ENCODE data around the gene TCEAL3. TPM values are rescaled to one million over a fixed set of nuclear protein-coding genes. Genes with fewer than 3 reads are reported as not detected.

TCEAL3 gene, protein sequence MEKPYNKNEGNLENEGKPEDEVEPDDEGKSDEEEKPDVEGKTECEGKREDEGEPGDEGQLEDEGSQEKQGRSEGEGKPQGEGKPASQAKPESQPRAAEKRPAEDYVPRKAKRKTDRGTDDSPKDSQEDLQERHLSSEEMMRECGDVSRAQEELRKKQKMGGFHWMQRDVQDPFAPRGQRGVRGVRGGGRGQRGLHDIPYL
- 1 to 10 TPM; 5.0 to 5.8 TPM for total RNA-seq
- polyA plus RNA-seq (2013, experiment 1 of 2), result 10.1 TPM
- polyA plus RNA-seq (2013, experiment 2 of 2), result 9.7 TPM
- 0.81 to 8.4 (median 5.2) reads per million in 172 experiments for total RNA-seq

DNA sequence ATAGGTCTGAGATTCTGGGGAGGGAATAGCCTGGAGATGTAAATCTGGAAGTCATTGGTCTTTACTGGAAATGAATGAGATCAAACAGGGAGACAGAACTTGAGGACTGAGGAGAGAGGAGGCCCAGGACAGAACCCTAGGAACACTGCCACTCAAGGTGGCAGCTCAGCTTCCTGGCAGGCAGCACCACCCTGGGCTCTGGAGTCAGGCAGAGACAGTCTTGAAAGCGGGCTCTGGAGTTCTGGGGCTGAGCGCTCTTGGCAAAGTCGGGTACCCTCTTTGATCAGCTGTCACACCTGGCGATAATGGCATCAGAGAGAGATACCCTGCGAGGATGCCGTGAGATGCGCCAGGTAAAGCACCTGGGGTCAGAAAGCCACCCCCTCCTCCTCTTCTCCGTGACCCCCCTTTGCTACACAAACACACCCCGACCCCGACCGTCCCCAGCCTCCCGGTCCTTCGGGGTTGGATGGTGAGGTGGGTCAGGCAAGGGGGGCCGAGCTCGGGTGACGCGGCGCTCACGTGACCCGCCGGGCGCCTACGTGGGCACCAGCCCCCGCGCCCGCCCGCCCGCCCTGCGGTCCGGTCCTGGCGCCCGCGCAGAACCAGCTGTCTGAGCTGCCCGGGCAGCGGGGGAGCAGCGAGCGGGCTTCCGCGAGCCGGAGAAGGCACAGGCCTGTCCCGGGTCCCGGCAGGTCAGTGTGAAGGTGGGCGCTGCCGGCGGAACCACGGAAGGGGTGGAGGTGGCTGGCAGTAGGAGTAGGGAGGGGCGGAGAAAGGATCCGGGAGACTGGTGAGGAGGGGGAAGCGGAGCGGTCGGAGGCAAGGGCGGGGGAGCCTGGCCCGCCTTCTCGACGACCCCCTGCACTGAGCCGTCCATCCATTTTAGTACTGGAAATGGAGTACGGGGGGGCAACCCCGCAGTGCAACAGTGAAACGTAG, at the start of gene TCEAL3:
Gene TCEAL3, plus strand, starts transcription at position 600 of the 942 bp plus-strand sequence. CDS start 1,102 bp downstream, outside the sequence.
- H3K9me3 Mint-ChIP-seq, result no peaks in the 10 kb centered on the region
- no peaks in the 10 kb centered on the region for H3K36me3 Mint-ChIP-seq (ENCODE audit: low read depth)
- H3K36me3 ChIP-seq (ENCODE audit: insufficient read depth, low read length), result no peaks in the 10 kb centered on the region
- H3K27ac ChIP-seq (ENCODE audit: low read depth in 1 of 2, low read length in 2 of 2), result peak within 1 kb of the TSS in 1 of 2 donors; percentile 40
- H3K27ac Mint-ChIP-seq, result peak within 1 kb of the TSS; percentile 69
- no peak for TF ChIP-seq CTCF (IDR thresholded peaks at IDR 0.05)
- peaks cover 9% of the 10 kb centered on the region for H3K4me1 Mint-ChIP-seq (ENCODE audit: low read depth)
- peak within 1 kb of the TSS; percentile 77 for H3K4me3 ChIP-seq (ENCODE audit: low read length)
- ChIA-PET CTCF (no interaction called here), POLR2A (interaction anchor here (0.7 kb wide), 1 partner anchor 17 kb away, joined by 3 read pairs; no protein-coding TSS in a partner anchor)
- peak in 9 of 14 experiments; percentile 8 to 72 (median 37) for DNase-seq
- H3K27me3 Mint-ChIP-seq, result no peaks in the 10 kb centered on the region
- peak; percentile 71 for ATAC-seq (ENCODE audit: poor library complexity)
- H3K9me3 ChIP-seq (ENCODE audit: control insufficient read depth in 1 of 2, insufficient read depth in 1 of 2, low read length in 2 of 2), result no peaks in the 10 kb centered on the region
- intact Hi-C loops (cut with DNase I, micrococcal nuclease), result no loop called here
- peak within 1 kb of the TSS; percentile 87 for H3K4me3 Mint-ChIP-seq
- peaks cover 10% of the 10 kb centered on the region for H3K4me1 ChIP-seq (ENCODE audit: insufficient read depth, low read length)
- H3K27me3 ChIP-seq (ENCODE audit: control insufficient read depth in 1 of 2, insufficient read depth in 2 of 2, low read length in 2 of 2), result no peaks in the 10 kb centered on the region

DNA sequence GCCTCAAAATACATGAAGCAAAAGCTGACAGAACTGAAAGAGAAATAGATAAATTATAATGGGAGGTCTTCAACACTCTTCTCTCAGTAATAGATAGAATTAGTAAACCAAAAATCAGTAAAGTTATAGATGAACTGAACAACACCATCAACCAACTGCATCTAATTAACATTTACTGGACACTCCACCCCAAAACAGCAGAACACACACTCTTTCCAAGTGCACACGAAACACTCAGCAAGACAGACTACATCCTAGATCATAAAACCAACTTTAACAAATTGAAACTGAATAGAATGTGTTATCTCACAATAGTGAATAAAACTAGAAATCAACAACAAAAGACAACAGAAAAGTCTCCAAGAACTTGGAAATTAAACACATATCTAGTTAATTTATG, 47.5 kb upstream of the TCEAL3 start:
- Histone ChIP-seq H3K27ac (ENCODE audit: low read depth in 1 of 2, low read length in 2 of 2) (no peak overlapping the region), H3K4me1 (ENCODE audit: insufficient read depth, low read length) (no peaks in the 10 kb centered on the region), H3K9me3 (ENCODE audit: control insufficient read depth in 1 of 2, insufficient read depth in 1 of 2, low read length in 2 of 2) (no peaks in the 10 kb centered on the region), H3K27me3 (ENCODE audit: control insufficient read depth in 1 of 2, insufficient read depth in 2 of 2, low read length in 2 of 2) (no peaks in the 10 kb centered on the region), H3K36me3 (ENCODE audit: insufficient read depth, low read length) (no peaks in the 10 kb centered on the region), H3K4me3 (ENCODE audit: low read length) (no peak overlapping the region)
- ATAC-seq (ENCODE audit: poor library complexity) (no peak), DNase-seq (no peak)
- no peak overlapping the region for H3K27ac Mint-ChIP-seq
- no peaks in the 10 kb centered on the region for H3K9me3 Mint-ChIP-seq
- no peaks in the 10 kb centered on the region for H3K36me3 Mint-ChIP-seq (ENCODE audit: low read depth)
- no peak overlapping the region for H3K4me3 Mint-ChIP-seq
- intact Hi-C loops (cut with DNase I, micrococcal nuclease), result no loop called here
- ChIA-PET CTCF (no interaction called here), POLR2A (no interaction called here)
- H3K4me1 Mint-ChIP-seq (ENCODE audit: low read depth), result no peaks in the 10 kb centered on the region
- TF ChIP-seq CTCF (IDR thresholded peaks at IDR 0.05), result no peak
- H3K27me3 Mint-ChIP-seq, result no peaks in the 10 kb centered on the region

- Mint-ChIP-seq H3K4me1 (ENCODE audit: low read depth) (no peaks in the 10 kb centered on the region), H3K9me3 (no peaks in the 10 kb centered on the region), H3K27me3 (no peaks in the 10 kb centered on the region), H3K27ac (no peak overlapping the region), H3K4me3 (no peak overlapping the region), H3K36me3 (ENCODE audit: low read depth) (no peaks in the 10 kb centered on the region)
- H3K9me3 ChIP-seq (ENCODE audit: control insufficient read depth in 1 of 2, insufficient read depth in 1 of 2, low read length in 2 of 2), result no peaks in the 10 kb centered on the region
- H3K27me3 ChIP-seq (ENCODE audit: control insufficient read depth in 1 of 2, insufficient read depth in 2 of 2, low read length in 2 of 2), result no peaks in the 10 kb centered on the region
- CTCF ChIA-PET, result no interaction called here
- POLR2A ChIA-PET, result no interaction called here
- DNase-seq, result no peak
- no peak overlapping the region for H3K27ac ChIP-seq (ENCODE audit: low read depth in 1 of 2, low read length in 2 of 2)
- no peak for TF ChIP-seq CTCF (IDR thresholded peaks at IDR 0.05)
- intact Hi-C loops (cut with DNase I, micrococcal nuclease), result no loop called here
- ATAC-seq (ENCODE audit: poor library complexity), result no peak
- no peak overlapping the region for H3K4me3 ChIP-seq (ENCODE audit: low read length)
- no peaks in the 10 kb centered on the region for H3K4me1 ChIP-seq (ENCODE audit: insufficient read depth, low read length)
- H3K36me3 ChIP-seq (ENCODE audit: insufficient read depth, low read length), result no peaks in the 10 kb centered on the region
Measured at GRCh38 chrX:103562801-103563200, 45.0 kb upstream of the TCEAL3 start.
